Peyer's patch (tissue), 4 donors: ENCODE data around the gene OPA1. TPM values are rescaled to one million over a fixed set of nuclear protein-coding genes. Genes with fewer than 3 reads are reported as not detected.
"Not testable (repeated sequence)": the region's sequence is repeated elsewhere in the genome, so short reads cannot be mapped to it uniquely, and the experiment has no call there.

ENCODE experiments used
- DNase-seq, 3 donors: peaks; one replicate each; pipeline ENCODE4 v3.0.0-alpha.2; 2017 to 2019
- H3K27ac ChIP-seq, 4 donors: fragments of 200-600 bp; sonication (generic); one replicate each; pipeline ENCODE4 v1.5.1; 2016 to 2019
- H3K27me3 ChIP-seq, 2 donors: fragments of 200-600 bp; sonication (generic); one replicate each; pipeline ENCODE4 v1.5.1; 2019
- H3K36me3 ChIP-seq, 3 donors: fragments of 200-600 bp; sonication (generic); one replicate each; pipeline ENCODE4 v1.5.1; 2016 to 2019
- H3K4me1 ChIP-seq, 4 donors: fragments of 200-600 bp; sonication (generic); one replicate each; pipeline ENCODE4 v1.5.1; 2016 to 2019
- H3K4me3 ChIP-seq, 4 donors: fragments of 200-600 bp; sonication (generic); 1 replicate in 3 of 4; 2 replicates in 1 of 4; pipeline ENCODE4 v1.5.1; 2016 to 2019; ENCODE audit warnings: mild to moderate bottlenecking in 1 of 4
- H3K9me3 ChIP-seq, 4 donors: fragments of 200-600 bp; sonication (generic); one replicate each; pipeline ENCODE4 v1.5.1; 2016 to 2019; ENCODE audit warnings: mild to moderate bottlenecking in 1 of 4
- CTCF ChIP-seq, 6 experiments: fragments of 450-650 bp in 4 of 6; fragments of 200-600 bp in 2 of 6; sonication (generic) in 1 of 6; IDR thresholded peaks; one replicate each; pipeline ENCODE4 v1.5.1; 2017 to 2019; ENCODE audit warnings: antibody characterized with exemption in 6 of 6, mild to moderate bottlenecking in 3 of 6, moderate library complexity in 1 of 6
- POLR2A ChIP-seq, 2 donors: fragments of 450-650 bp; IDR thresholded peaks; one replicate each; pipeline ENCODE4 v1.5.1; 2017; ENCODE audit warnings: antibody characterized with exemption in 2 of 2, mild to moderate bottlenecking in 2 of 2, moderate library complexity in 2 of 2
- total RNA-seq, 4 donors: library from RNA; depleted of rRNA; stranded (reverse); fragments of >200 nt; gene quantifications; one replicate each; pipeline ENCODE4 v1.1.0, GENCODE V29; 2016

Gene OPA1
- total RNA-seq, 4 donors from 2014 or later: 66.9 to 89.1 (median 78.0) TPM

- DNase-seq: no peak
- H3K9me3 ChIP-seq: no peaks in the 10 kb centered on the region
- TF ChIP-seq CTCF (IDR thresholded peaks at IDR 0.05): no peak
- no peak for TF ChIP-seq POLR2A (IDR thresholded peaks at IDR 0.05)
- H3K36me3 ChIP-seq: peaks cover 0 to 22% (median 0%) of the 10 kb centered on the region in 3 donors
- H3K4me3 ChIP-seq: no peak overlapping the region
- H3K4me1 ChIP-seq: peaks cover 0 to 14% (median 3%) of the 10 kb centered on the region in 4 donors
- H3K27me3 ChIP-seq: no peaks in the 10 kb centered on the region
- H3K27ac ChIP-seq: no peak overlapping the region
Measured at GRCh38 chr3:193598202-193598601, 5.2 kb downstream of the OPA1 start.

GRCh38 chr3:193599393-193599792 lies 6.4 kb downstream of the OPA1 start:
- TF ChIP-seq CTCF (IDR thresholded peaks at IDR 0.05) (no peak), POLR2A (IDR thresholded peaks at IDR 0.05) (no peak)
- Histone ChIP-seq H3K9me3 (no peaks in the 10 kb centered on the region), H3K36me3 (peaks cover 0 to 22% (median 0%) of the 10 kb centered on the region in 3 donors), H3K4me1 (peaks cover 0 to 8% (median 1%) of the 10 kb centered on the region in 4 donors), H3K27me3 (no peaks in the 10 kb centered on the region), H3K27ac (no peak overlapping the region), H3K4me3 (no peak overlapping the region)
- no peak for DNase-seq

- Histone ChIP-seq H3K9me3 (no peaks in the 10 kb centered on the region), H3K27ac (no peak overlapping the region), H3K27me3 (no peaks in the 10 kb centered on the region), H3K4me1 (no peaks in the 10 kb centered on the region), H3K36me3 (peaks cover 0 to 3% (median 0%) of the 10 kb centered on the region in 3 donors), H3K4me3 (no peak overlapping the region)
- TF ChIP-seq CTCF (IDR thresholded peaks at IDR 0.05) (peak; percentile 49 to 83 (median 68)), POLR2A (IDR thresholded peaks at IDR 0.05) (no peak)
- peak in 2 of 3 donors; percentile 57 to 83 for DNase-seq
Measured at GRCh38 chr3:193605876-193606275, 12.9 kb downstream of the OPA1 start.

GRCh38 chr3:193606892-193607291 lies 13.9 kb downstream of the OPA1 start:
- DNase-seq, H3K36me3 ChIP-seq, H3K4me1 ChIP-seq, H3K9me3 ChIP-seq, H3K4me3 ChIP-seq, H3K27ac ChIP-seq, H3K27me3 ChIP-seq: not testable (repeated sequence)

- DNase-seq, H3K27ac ChIP-seq, H3K36me3 ChIP-seq, H3K27me3 ChIP-seq, H3K9me3 ChIP-seq, H3K4me1 ChIP-seq, H3K4me3 ChIP-seq: not testable (repeated sequence)
Measured at GRCh38 chr3:193610516-193610915, 17.5 kb downstream of the OPA1 start.

- no peaks in the 10 kb centered on the region for H3K27me3 ChIP-seq
- no peak overlapping the region for H3K4me3 ChIP-seq
- H3K27ac ChIP-seq: no peak overlapping the region
- H3K36me3 ChIP-seq: peaks cover 0 to 35% (median 0%) of the 10 kb centered on the region in 3 donors
- DNase-seq: no peak
- H3K9me3 ChIP-seq: no peaks in the 10 kb centered on the region
- H3K4me1 ChIP-seq: no peaks in the 10 kb centered on the region
- TF ChIP-seq CTCF (IDR thresholded peaks at IDR 0.05): no peak
- no peak for TF ChIP-seq POLR2A (IDR thresholded peaks at IDR 0.05)
Measured at GRCh38 chr3:193614430-193614829, 21.4 kb downstream of the OPA1 start.

GRCh38 chr3:193617628-193618027 lies 24.6 kb downstream of the OPA1 start:
- Histone ChIP-seq H3K4me1 (no peaks in the 10 kb centered on the region), H3K27ac (no peak overlapping the region), H3K9me3 (no peaks in the 10 kb centered on the region), H3K36me3 (peaks cover 0 to 54% (median 0%) of the 10 kb centered on the region in 3 donors), H3K27me3 (no peaks in the 10 kb centered on the region), H3K4me3 (no peak overlapping the region)
- TF ChIP-seq POLR2A (IDR thresholded peaks at IDR 0.05) (no peak), CTCF (IDR thresholded peaks at IDR 0.05) (no peak)
- no peak for DNase-seq
